B cell (primary cell): ENCODE results near the gene IFNAR2.

ENCODE experiments used
- CTCF ChIP-seq: fragments of 200-600 bp; IDR thresholded peaks from one replicate; pipeline ENCODE4 v1.8.0; 2022; ENCODE audit warnings: antibody characterized with exemption, mild to moderate bottlenecking
- EZH2 ChIP-seq: IDR thresholded peaks from 2 replicates; pipeline ENCODE4 v1.6.1; 2012; ENCODE audit warnings: borderline replicate concordance, low read depth, mild to moderate bottlenecking, moderate library complexity, low read length; ENCODE audit not compliant: insufficient read depth, poor library complexity, severe bottlenecking

DNA sequence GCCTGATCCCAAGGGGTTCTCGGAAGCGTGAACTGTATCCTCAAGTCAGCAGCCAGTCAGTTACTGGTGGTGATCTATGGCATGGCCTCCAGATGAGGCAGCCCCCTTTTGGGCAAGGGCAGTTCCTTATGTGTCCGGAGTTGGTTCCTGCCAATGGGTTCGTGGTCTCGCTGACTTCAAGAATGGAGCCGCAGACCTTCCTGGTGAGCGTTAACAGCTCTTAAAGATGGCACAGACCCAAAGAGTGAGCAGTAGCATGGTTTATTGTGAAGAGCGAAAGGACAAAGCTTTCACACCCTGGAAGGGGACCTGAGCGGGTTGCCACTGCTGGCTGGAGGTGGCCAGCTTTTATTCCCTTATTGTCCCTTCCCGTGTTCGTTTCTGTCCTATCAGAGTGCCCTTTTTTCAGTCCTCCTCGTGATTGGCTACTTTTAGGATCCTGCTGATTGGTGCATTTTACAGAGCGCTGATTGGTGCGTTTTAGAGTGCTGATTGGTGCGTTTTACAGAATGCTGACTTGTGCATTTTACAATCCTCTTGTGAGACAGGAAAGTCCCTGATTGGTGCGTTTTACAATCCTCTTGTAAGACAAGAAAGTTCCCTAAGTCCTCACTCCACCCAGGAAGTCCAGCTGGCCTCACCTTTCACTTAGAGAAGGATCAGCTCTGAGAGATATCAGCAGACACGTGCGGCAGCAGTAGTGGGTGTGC lies 27.5 kb downstream of the IFNAR2 start:
- TF ChIP-seq CTCF (no peak), EZH2 (no peak)
